ENCODE measurements around the gene PRPF38B. TPM values are rescaled to one million over a fixed set of nuclear protein-coding genes. Genes with fewer than 3 reads are reported as not detected.

The PRPF38B gene, protein sequence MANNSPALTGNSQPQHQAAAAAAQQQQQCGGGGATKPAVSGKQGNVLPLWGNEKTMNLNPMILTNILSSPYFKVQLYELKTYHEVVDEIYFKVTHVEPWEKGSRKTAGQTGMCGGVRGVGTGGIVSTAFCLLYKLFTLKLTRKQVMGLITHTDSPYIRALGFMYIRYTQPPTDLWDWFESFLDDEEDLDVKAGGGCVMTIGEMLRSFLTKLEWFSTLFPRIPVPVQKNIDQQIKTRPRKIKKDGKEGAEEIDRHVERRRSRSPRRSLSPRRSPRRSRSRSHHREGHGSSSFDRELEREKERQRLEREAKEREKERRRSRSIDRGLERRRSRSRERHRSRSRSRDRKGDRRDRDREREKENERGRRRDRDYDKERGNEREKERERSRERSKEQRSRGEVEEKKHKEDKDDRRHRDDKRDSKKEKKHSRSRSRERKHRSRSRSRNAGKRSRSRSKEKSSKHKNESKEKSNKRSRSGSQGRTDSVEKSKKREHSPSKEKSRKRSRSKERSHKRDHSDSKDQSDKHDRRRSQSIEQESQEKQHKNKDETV
- 15.4 and 21.4 TPM in 2 replicates for total RNA-seq

DNA sequence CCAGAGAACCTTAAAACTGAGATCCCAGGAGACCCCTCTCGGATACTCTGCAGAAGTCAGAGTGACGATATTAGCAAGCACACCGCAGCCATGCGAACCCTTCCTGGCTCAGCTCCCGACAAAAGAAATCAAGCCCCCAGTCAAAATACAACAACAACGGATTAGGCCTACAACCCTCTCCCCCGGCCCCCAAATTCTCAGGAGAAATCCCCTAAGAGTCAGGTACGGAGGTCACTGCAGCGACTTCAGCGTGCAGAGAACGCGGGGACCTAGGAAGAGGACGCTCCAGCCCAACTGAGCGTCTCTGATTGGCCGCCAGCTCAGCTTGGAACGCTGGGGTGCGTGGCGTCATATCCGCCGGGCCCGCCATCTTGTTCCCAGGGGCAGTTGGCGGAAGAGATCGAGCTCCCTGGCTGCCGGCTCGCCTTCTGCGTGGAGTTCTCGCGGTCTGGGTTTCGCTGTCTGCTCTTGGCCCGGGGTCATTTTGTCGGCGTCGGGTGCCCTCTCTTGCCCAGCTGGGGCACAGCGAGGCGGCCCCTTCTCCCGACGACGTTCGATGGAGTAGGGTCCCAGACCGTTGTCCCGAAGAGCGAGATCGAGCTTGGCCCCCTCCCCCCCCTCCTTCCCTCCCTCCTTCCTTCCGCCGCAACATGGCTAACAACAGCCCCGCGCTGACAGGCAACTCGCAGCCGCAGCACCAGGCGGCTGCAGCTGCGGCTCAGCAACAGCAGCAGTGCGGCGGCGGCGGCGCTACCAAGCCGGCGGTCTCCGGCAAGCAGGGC is at the start of gene PRPF38B:
TSS of gene PRPF38B (plus strand) at position 369 of the 782 bp plus-strand sequence. CDS start at position 651, 282 bp downstream.

DNA sequence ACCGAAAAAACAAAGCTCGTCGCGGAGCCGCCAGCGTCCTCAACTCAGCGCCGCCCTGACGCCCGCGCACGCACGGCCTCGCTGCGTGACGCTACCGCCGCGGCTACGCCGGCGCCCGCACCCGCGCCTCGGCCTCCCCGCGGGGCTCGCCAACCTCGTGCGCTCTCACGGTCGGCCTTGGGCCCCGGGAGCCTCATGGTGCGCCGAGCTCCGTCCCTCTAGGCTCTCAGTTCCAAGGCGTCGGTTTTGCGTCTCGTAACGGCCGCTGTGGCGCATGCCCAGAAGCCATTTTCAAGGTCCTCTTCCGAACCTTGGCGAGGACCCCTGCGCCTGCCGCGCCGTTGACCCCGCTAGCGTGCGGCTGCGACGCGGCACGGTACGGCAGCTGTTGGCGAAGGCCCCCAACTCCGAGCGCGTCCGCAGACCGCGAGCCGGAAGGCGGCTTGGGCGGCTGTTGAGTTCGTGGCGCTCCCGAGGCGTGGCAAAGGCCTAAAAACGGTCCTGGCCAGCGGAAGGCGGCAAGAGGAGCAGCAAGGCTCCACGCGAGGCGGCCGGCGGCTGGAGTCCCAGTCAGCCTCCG is 31.0 kb upstream of the PRPF38B start, which contains the start of gene HENMT1:
TSS of gene HENMT1 (minus strand) at position 64 of the 580 bp plus-strand sequence. CDS start 1,209 bp downstream, outside the sequence.

DNA sequence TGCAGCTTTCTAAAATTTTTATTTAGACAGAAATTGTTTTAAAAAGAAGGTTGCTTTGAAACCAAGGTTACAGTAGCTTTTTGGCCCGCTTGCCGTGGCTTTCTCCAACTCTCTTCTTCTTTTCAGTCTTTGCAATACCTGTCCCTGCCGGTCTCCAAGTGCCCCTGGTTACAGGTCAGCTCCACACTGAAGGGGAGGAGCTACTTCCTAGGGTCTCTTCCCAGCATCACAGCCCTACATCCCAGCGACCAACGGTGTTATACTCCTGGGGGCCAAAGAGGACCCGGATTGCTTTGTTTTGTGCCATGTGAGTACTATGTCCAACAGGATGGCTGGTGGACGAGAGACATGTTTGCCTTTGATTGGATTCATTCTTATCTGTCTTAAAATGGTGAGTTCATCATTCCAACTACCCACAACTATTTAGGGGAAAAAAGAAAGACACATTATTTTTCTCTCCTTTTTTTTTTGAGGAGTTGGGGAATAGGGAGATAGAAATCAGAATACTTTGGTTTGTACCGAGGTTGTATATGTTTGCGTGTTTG is 20.6 kb downstream of the PRPF38B start, which contains the start of gene FNDC7:
TSS of gene FNDC7 (plus strand) at position 303 of the 545 bp plus-strand sequence. CDS start at position 329, 26 bp downstream.

DNA sequence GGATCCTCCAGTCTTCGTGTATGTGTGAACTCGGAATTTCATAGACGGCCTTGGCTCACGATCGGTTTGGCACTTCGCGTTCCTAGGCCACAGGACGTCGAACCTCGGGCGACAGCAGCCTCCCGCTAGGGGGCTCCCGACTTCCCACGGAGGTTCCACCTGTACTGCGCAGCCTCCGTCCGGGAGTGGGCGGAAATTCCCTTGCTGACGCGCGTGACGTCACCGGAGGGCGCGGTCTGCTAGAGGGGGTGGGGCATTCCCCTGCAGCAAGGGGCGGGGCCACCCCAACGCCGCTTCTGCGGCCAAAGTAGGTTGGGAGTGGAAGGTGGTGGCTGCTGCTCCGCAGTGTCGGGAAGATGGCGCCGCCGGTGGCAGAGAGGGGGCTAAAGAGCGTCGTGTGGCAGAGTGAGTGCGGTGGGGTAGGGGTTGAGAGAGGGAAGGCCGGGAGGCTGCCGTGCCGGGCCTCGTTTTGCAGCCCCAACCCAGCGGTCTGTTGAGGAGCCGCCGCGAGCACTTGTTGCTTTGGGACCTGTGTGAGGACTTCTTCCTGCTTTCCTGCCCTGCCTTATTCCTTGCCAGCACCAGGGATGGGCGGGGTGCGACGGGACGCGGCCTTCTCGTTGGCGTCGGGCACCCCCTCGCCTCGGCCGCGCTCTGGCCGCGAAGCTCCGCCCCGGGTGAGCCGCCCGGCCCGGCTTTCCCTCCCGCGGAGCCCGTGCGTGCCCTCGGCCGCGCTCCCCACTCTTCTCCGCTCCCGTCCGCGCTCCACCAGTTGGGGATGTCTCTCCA is 54.5 kb downstream of the PRPF38B start, which contains the start of gene STXBP3:
TSS of gene STXBP3 (plus strand) at position 293 of the 789 bp plus-strand sequence. CDS start at position 357, 64 bp downstream.

Other genes starting within 250 kb of the PRPF38B start
- under 0.01 TPM in 1 of 2 replicates, not detected in the other for gene NBPF6, start 242.0 kb upstream of the PRPF38B start, total RNA-seq
- gene EEIG2, start 132.2 kb upstream of the PRPF38B start, total RNA-seq: 0.34 and 2.6 TPM in 2 replicates
- 2.2 and 2.4 TPM in 2 replicates for gene HENMT1, start 31.2 kb upstream of the PRPF38B start, total RNA-seq
- under 0.01 TPM in 1 of 2 replicates, not detected in the other for gene FNDC7, start 20.6 kb downstream of the PRPF38B start, total RNA-seq
- 40.3 and 61.5 TPM in 2 replicates for gene STXBP3, start 54.4 kb downstream of the PRPF38B start, total RNA-seq
- gene AKNAD1, start 164.8 kb downstream of the PRPF38B start, total RNA-seq: 0.68 TPM in 1 of 2 replicates, not detected in the other
- gene GPSM2, start 184.7 kb downstream of the PRPF38B start, total RNA-seq: 69.6 and 109 TPM in 2 replicates

Measured in nasal cavity respiratory epithelium epithelial cell of viscerocranial mucosa (primary cell).